Middle frontal gyrus (tissue), 1 donor: ENCODE data around the gene RAB11FIP3.

Experiments
- DNase-seq: peaks from one replicate; pipeline ENCODE4 v3.0.0-alpha.2; 2015; ENCODE audit warnings: low spot score; ENCODE audit errors: extremely low spot score

RAB11FIP3 gene

GRCh38 chr16:565419-566330, 140.2 kb downstream of the RAB11FIP3 start:
- no peak for DNase-seq

GRCh38 chr16:566475-567372, 141.3 kb downstream of the RAB11FIP3 start, which contains the start of gene NHLRC4:
Gene NHLRC4, plus strand, starts transcription at chr16:567005. Its CDS starts 1,043 bp downstream, at chr16:568048.
- no peak for DNase-seq

GRCh38 chr16:567373-568256, 142.2 kb downstream of the RAB11FIP3 start:
- DNase-seq = no peak

GRCh38 chr16:568401-569258, 143.2 kb downstream of the RAB11FIP3 start:
- DNase-seq = no peak

GRCh38 chr16:569445-570254, 144.2 kb downstream of the RAB11FIP3 start, which contains the start of gene PIGQ:
Gene PIGQ, plus strand, starts transcription at chr16:569968. Its CDS starts 4,107 bp downstream, at chr16:574075.
- DNase-seq = no peak
